ENCODE data around the gene MRAP2. TPM values are rescaled to one million over a fixed set of nuclear protein-coding genes. Genes with fewer than 3 reads are reported as not detected.

The MRAP2 gene
- polyA plus RNA-seq, 3 donors, result not detected

- no peak for DNase-seq
- Histone ChIP-seq H3K4me3 (replicated peaks in 1 of 3; ENCODE audit: low read depth in 2 of 3, low read length in 3 of 3) (no peak overlapping the region), H3K27ac (ENCODE audit: low read depth in 1 of 2, low read length in 2 of 2) (no peak overlapping the region), H3K36me3 (replicated peaks in 1 of 2; ENCODE audit: control insufficient read depth in 1 of 2, insufficient read depth in 2 of 2, low read length in 2 of 2) (no peaks in the 10 kb centered on the region), H3K9ac (ENCODE audit: insufficient read depth, low read length, poor library complexity, severe bottlenecking) (no peak overlapping the region), H3K4me2 (replicated peaks; ENCODE audit: extremely low read depth, low read length, poor library complexity, severe bottlenecking) (no peak overlapping the region), H4K20me1 (ENCODE audit: insufficient read depth, low read length) (no peaks in the 10 kb centered on the region), H3K27me3 (ENCODE audit: control insufficient read depth in 2 of 2, insufficient read depth in 2 of 2, low read length in 2 of 2) (no peaks in the 10 kb centered on the region), H3K79me2 (ENCODE audit: insufficient read depth, low read length) (no peaks in the 10 kb centered on the region), H3K9me3 (replicated peaks in 1 of 2; ENCODE audit: control insufficient read depth in 1 of 2, insufficient read depth in 1 of 2, low read length in 2 of 2) (peaks cover 0 to 4% of the 10 kb centered on the region in 2 donors), H3K4me1 (ENCODE audit: control insufficient read depth in 1 of 2, insufficient read depth in 2 of 2, low read length in 2 of 2) (no peaks in the 10 kb centered on the region), H2AFZ (ENCODE audit: insufficient read depth, low read depth, low read length, poor library complexity, severe bottlenecking) (no peak overlapping the region)
- no peak overlapping the region for H3K4me3 Mint-ChIP-seq
- peaks cover 2 to 10% (median 5%) of the 10 kb centered on the region in 7 donors for H3K9me3 Mint-ChIP-seq
- no peaks in the 10 kb centered on the region for H3K4me1 Mint-ChIP-seq
- TF ChIP-seq CTCF (IDR thresholded peaks at IDR 0.05), result no peak
- H3K36me3 Mint-ChIP-seq, result no peaks in the 10 kb centered on the region
- peaks cover 0 to 4% (median 2%) of the 10 kb centered on the region in 3 donors for H3K27me3 Mint-ChIP-seq (ENCODE audit: low read depth in 3 of 3)
- intact Hi-C loops (cut with micrococcal nuclease), result no loop called here
- H3K27ac Mint-ChIP-seq, result no peak overlapping the region
These were observed 27.6 kb downstream of the MRAP2 start for GRCh38 chr6:84061174-84061573.

- no peak overlapping the region for H2AFZ ChIP-seq (ENCODE audit: insufficient read depth, low read depth, low read length, poor library complexity, severe bottlenecking)
- H3K27ac Mint-ChIP-seq, result no peak overlapping the region
- intact Hi-C loops (cut with micrococcal nuclease), result no loop called here
- H3K36me3 Mint-ChIP-seq, result no peaks in the 10 kb centered on the region
- H3K79me2 ChIP-seq (ENCODE audit: insufficient read depth, low read length), result no peaks in the 10 kb centered on the region
- peaks cover 0 to 4% (median 2%) of the 10 kb centered on the region in 3 donors for H3K27me3 Mint-ChIP-seq (ENCODE audit: low read depth in 3 of 3)
- H3K4me3 ChIP-seq (replicated peaks in 1 of 3; ENCODE audit: low read depth in 2 of 3, low read length in 3 of 3), result no peak overlapping the region
- WGBS (ENCODE audit: insufficient coverage), result 87% methylated on average over 3 of the region's 3 CpGs
- H3K36me3 ChIP-seq (replicated peaks in 1 of 2; ENCODE audit: control insufficient read depth in 1 of 2, insufficient read depth in 2 of 2, low read length in 2 of 2), result no peaks in the 10 kb centered on the region
- DNase-seq, result no peak
- no peaks in the 10 kb centered on the region for H3K4me1 Mint-ChIP-seq
- no peak overlapping the region for H3K4me3 Mint-ChIP-seq
- no peak overlapping the region for H3K27ac ChIP-seq (ENCODE audit: low read depth in 1 of 2, low read length in 2 of 2)
- no peak overlapping the region for H3K4me2 ChIP-seq (replicated peaks; ENCODE audit: extremely low read depth, low read length, poor library complexity, severe bottlenecking)
- H3K27me3 ChIP-seq (ENCODE audit: control insufficient read depth in 2 of 2, insufficient read depth in 2 of 2, low read length in 2 of 2), result no peaks in the 10 kb centered on the region
- peaks cover 2 to 10% (median 5%) of the 10 kb centered on the region in 7 donors for H3K9me3 Mint-ChIP-seq
- no peaks in the 10 kb centered on the region for H4K20me1 ChIP-seq (ENCODE audit: insufficient read depth, low read length)
- H3K4me1 ChIP-seq (ENCODE audit: control insufficient read depth in 1 of 2, insufficient read depth in 2 of 2, low read length in 2 of 2), result no peaks in the 10 kb centered on the region
- H3K9ac ChIP-seq (ENCODE audit: insufficient read depth, low read length, poor library complexity, severe bottlenecking), result no peak overlapping the region
- no peak for TF ChIP-seq CTCF (IDR thresholded peaks at IDR 0.05)
- H3K9me3 ChIP-seq (replicated peaks in 1 of 2; ENCODE audit: control insufficient read depth in 1 of 2, insufficient read depth in 1 of 2, low read length in 2 of 2), result peaks cover 0 to 4% of the 10 kb centered on the region in 2 donors
These were observed 28.2 kb downstream of the MRAP2 start for GRCh38 chr6:84061613-84062398.

Data from CD14-positive monocyte (primary cell).